Bronchial epithelial cell (primary cell): ENCODE results near the gene INTS1. TPM values are rescaled to one million over a fixed set of nuclear protein-coding genes. Genes with fewer than 3 reads are reported as not detected.

ENCODE experiments used
- DNase-seq: peaks from one replicate; pipeline ENCODE4 v3.0.0-alpha.2; 2010; ENCODE audit warnings: low read depth
- FAIRE-seq: peaks from 2 replicates; lab custom pipeline; 2011; peaks lifted over from hg19 to GRCh38; lab: Jason Lieb, UNC
- H3K27me3 ChIP-seq: 2 replicates; pipeline ENCODE4 v1.5.1; 2011; ENCODE audit warnings: low read length; ENCODE audit not compliant: control insufficient read depth, insufficient read depth
- H3K36me3 ChIP-seq: 2 replicates; pipeline ENCODE4 v1.5.1; 2011; ENCODE audit warnings: low read length; ENCODE audit not compliant: control insufficient read depth, insufficient read depth
- H3K4me3 ChIP-seq: 2 replicates; pipeline ENCODE4 v1.5.1; 2011; ENCODE audit warnings: mild to moderate bottlenecking, low read depth, low read length, control low read depth
- CTCF ChIP-seq: IDR thresholded peaks from 2 replicates; pipeline ENCODE4 v1.5.1; 2011; ENCODE audit warnings: mild to moderate bottlenecking, moderate library complexity, low read length, control low read depth, inconsistent platforms; ENCODE audit not compliant: insufficient read depth, severe bottlenecking
- total RNA-seq: library from RNA; depleted of rRNA; stranded (reverse); fragments of >200 nt; gene quantifications from 2 replicates; pipeline ENCODE4 v1.2.1, GENCODE V29; 2014

The INTS1 gene
- total RNA-seq, 1 donor from 2014 or later, result 18.7 TPM

- FAIRE-seq, result no peak
- H3K4me3 ChIP-seq, result no peak overlapping the region
- H3K27me3 ChIP-seq, result peaks cover 5% of the 10 kb centered on the region
- TF ChIP-seq CTCF, result no peak
- H3K36me3 ChIP-seq, result no peaks in the 10 kb centered on the region
- no peak for DNase-seq
These were observed 78.7 kb downstream of the INTS1 start for GRCh38 chr7:1425292-1426136.

GRCh38 chr7:1424041-1424440 is 80.1 kb downstream of the INTS1 start:
- FAIRE-seq, result no peak
- H3K27me3 ChIP-seq, result peaks cover 5% of the 10 kb centered on the region
- no peak for DNase-seq
- no peak overlapping the region for H3K4me3 ChIP-seq
- no peaks in the 10 kb centered on the region for H3K36me3 ChIP-seq
- no peak for TF ChIP-seq CTCF

DNA sequence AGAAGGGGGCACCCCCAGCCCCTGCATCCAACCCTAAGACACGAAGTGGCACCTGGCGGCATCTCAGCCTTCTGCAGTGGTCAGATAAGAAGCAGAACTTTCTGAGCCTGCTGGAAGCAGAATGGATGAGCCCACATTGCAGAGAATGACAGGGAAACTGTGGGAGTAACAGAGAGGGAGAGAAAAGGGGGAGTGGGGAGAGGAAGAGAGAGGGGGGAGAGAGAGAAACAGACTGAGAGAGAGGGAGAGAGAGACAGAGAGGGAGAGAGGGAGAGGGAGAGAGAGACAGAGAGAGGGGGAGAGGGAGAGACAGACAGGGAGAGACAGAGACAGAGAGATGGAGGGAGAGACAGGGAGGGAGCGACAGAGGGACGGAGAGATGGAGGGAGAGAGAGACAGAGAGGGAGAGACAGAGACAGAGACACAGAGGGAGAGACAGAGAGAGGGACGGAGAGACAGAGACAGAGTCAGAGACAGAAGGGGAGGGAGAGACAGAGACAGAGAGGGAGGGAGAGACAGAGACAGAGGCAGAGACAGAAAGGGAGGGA is 80.9 kb downstream of the INTS1 start:
- FAIRE-seq, result no peak
- H3K27me3 ChIP-seq, result peaks cover 5% of the 10 kb centered on the region

DNA sequence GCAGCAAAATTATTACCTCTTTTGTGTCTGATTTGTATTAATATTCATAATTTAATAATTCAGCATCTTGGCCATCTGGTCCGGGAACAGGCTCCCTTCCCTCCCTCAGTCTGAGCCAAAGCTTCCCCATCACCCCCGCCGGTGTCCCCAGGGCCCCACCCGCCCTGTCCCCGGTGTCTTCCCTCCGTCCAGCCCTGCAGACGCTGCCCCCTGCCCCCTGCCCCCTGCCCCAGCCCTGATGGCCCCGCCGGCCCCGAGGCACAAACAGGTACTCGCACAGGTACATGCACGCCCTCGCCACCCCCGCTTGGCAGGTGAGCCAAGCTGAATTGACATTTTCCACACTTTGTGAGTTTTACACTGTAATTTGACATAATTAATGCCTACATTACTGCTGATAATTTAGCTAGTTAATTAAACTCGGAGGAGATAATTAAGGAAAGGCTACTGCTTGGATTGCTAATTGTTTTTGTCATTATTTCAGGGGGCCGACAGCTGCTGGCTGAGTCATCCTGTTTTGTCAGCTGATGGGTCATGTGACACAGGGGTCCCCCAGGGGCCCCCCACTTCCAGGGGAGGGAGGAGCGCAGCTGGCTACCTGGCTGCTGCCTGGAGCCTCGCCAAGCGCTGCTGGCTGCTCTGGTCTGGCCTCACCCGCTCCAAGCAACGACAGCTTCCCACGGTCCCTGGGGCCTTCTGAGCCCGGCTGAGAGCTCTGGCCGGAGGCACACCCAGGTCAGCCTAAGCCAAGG is 81.5 kb downstream of the INTS1 start:
- no peak for FAIRE-seq
- Histone ChIP-seq H3K4me3 (no peak overlapping the region), H3K27me3 (peaks cover 5% of the 10 kb centered on the region), H3K36me3 (no peaks in the 10 kb centered on the region)
- TF ChIP-seq CTCF, result no peak
- DNase-seq, result no peak

More for the DNA sequence above, 80.9 kb downstream of the INTS1 start:
- no peak for DNase-seq
- Histone ChIP-seq H3K4me3 (no peak overlapping the region), H3K36me3 (no peaks in the 10 kb centered on the region)
- TF ChIP-seq CTCF, result no peak

DNA sequence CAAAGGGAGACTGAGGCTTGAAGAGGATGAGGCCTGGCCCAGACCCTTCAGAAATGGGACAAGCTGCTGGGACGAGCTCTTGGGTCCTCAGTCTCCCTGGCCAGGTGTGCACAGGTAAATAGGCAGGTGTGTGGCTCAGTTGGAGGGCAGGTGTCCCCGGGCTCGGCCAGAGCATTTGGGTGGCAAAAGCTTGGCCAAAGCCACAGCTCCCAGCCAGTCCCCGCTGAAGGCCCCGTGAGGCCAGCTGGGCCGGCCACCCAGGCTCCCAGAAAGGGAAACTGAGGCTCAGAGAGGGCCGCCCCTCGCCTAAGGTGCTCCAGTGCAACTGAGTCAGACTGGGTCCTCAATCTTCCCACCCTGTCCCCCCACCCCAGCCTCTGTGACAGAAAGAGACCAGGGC is 82.2 kb downstream of the INTS1 start:
- Histone ChIP-seq H3K36me3 (no peaks in the 10 kb centered on the region), H3K4me3 (no peak overlapping the region), H3K27me3 (peaks cover 5% of the 10 kb centered on the region)
- no peak for TF ChIP-seq CTCF
- FAIRE-seq (no peak), DNase-seq (no peak)
